ENCODE data around the gene FRMD4A.
"Not testable (repeated sequence)": the region's sequence is repeated elsewhere in the genome, so short reads cannot be mapped to it uniquely, and the experiment has no call there.

The FRMD4A gene

DNA sequence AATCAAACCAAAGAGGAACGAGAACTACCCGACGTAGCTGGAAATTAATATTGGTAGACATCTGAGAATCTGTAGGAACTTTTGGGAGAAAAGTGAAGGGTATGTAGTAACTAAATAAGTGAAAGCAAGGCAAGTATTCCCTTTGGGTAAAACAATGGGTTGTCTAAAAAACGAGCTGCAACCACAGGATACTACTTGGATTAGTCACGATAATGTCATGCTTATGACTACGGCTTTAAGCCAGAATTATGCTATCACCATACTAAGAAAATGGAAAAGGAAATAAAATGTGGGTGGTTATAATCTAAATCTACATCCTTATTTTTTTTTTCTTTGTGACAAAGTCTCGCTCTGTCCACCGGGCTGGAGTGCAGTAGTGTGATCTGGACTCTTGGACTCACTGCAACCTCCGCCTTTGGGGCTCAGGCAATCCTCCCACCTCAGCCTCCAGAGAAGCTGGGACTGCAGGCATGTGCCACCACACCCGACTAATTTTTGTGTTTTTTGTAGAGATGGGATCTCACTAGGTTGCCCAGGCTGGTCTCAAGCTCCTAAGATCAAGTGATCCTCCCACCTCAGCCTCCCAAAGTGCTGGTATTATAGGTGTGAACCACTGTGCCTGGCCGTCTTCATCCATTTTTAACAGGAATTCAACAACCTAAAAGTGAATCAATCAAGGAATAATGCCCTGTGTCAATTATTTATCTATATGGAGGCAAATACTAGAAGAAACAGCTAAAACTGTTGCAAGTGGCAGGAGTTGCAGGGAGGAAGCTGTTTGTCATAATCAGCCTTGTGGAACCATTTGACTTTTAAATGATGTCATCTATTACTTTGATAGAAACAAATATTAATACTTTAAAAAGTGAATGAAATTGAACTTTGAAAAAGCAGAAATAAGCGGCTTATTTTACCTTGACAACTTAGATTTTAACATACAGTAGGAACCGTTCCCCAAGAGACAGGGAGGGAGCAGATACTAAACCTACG, 554.6 kb downstream of the FRMD4A start:
- H3K4me3 ChIP-seq (ENCODE audit: low read depth in 1 of 2, low read length in 2 of 2), result no peak overlapping the region
- H3K36me3 ChIP-seq (ENCODE audit: control insufficient read depth in 1 of 2, insufficient read depth in 2 of 2, low read length in 2 of 2), result peaks cover 3 to 4% of the 10 kb centered on the region in 2 donors
- no peak overlapping the region for H3K27ac ChIP-seq (ENCODE audit: low read length)
- peaks cover 0 to 3% of the 10 kb centered on the region in 2 donors for H3K9me3 ChIP-seq (ENCODE audit: control insufficient read depth in 1 of 2, low read length in 2 of 2)
- H3K4me1 ChIP-seq (ENCODE audit: control insufficient read depth in 1 of 2, insufficient read depth in 2 of 2, low read length in 2 of 2), result peaks cover 0 to 5% of the 10 kb centered on the region in 2 donors
- H3K27me3 ChIP-seq (ENCODE audit: low read depth, low read length), result no peaks in the 10 kb centered on the region

DNA sequence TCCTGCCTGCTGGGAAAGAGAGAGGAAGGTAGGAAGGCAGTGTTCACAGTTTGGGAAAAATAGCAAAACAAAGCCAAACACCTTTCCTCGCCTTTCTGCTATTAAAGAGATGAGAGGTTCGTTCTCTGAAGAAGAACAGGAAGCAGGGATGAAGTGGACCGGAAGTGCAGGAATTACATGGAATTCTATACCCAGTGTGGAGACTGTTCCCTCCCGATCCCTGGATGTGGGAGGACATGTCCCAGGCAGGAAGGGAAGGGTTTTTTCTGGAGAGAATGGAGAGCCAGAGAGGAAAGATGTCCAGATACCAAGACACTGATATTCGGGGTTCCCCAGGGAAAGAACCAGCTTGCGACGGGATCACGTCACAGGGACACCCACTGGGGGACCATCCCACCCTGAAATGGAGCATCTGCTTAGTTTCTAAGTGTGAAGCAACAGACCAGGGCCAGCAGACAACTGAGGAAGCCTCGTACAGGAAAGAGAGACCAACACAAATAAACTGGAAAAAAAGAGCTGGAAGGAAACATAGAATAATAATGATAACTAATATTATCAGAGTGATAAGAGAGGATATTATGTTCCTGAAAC, 556.3 kb downstream of the FRMD4A start:
- H3K4me1 ChIP-seq (ENCODE audit: control insufficient read depth in 1 of 2, insufficient read depth in 2 of 2, low read length in 2 of 2), result peaks cover 0 to 5% of the 10 kb centered on the region in 2 donors
- peaks cover 3 to 4% of the 10 kb centered on the region in 2 donors for H3K36me3 ChIP-seq (ENCODE audit: control insufficient read depth in 1 of 2, insufficient read depth in 2 of 2, low read length in 2 of 2)

DNA sequence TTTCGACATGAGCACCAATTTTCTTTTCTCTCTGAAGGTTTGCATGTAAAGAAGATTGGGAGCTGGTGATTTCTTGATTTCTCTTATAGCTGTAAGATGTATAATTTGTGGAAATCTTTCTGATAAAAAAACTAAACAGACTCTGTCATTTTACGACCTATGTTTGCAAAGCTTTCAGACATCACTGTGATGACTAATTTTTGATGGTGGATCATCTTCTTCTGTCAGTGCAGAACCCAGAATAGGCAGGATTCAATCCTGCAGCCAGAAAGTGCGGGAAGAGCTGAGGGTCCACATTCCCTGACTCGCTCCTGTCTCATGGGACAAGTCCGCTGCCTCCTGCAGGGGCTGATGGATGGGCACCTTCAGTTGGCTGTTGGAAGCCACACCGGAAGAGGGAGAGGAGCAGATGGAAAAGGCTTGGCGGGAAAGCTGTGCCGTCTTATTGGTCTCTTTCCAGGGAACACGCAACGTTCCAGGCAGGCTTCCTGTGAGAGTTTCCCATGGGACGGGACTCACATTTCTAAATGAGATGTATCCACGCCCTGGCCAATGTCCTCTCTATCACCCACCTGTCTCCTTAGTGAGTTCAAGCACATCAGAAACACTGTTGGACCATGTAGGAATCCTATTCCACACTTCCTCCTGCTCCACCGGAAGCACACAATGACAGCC, 557.1 kb downstream of the FRMD4A start:
- peaks cover 0 to 5% of the 10 kb centered on the region in 2 donors for H3K4me1 ChIP-seq (ENCODE audit: control insufficient read depth in 1 of 2, insufficient read depth in 2 of 2, low read length in 2 of 2)
- no peak overlapping the region for H3K27ac ChIP-seq (ENCODE audit: low read length)
- H3K27me3 ChIP-seq (ENCODE audit: low read depth, low read length), result no peaks in the 10 kb centered on the region
- H3K4me3 ChIP-seq (ENCODE audit: low read depth in 1 of 2, low read length in 2 of 2), result no peak overlapping the region
- peaks cover 0 to 3% of the 10 kb centered on the region in 2 donors for H3K9me3 ChIP-seq (ENCODE audit: control insufficient read depth in 1 of 2, low read length in 2 of 2)
- H3K36me3 ChIP-seq (ENCODE audit: control insufficient read depth in 1 of 2, insufficient read depth in 2 of 2, low read length in 2 of 2), result peaks cover 3 to 4% of the 10 kb centered on the region in 2 donors

More for the DNA sequence above, 556.3 kb downstream of the FRMD4A start:
- Histone ChIP-seq H3K27me3 (ENCODE audit: low read depth, low read length) (no peaks in the 10 kb centered on the region), H3K9me3 (ENCODE audit: control insufficient read depth in 1 of 2, low read length in 2 of 2) (peaks cover 0 to 3% of the 10 kb centered on the region in 2 donors), H3K4me3 (ENCODE audit: low read depth in 1 of 2, low read length in 2 of 2) (no peak overlapping the region), H3K27ac (ENCODE audit: low read length) (no peak overlapping the region)

DNA sequence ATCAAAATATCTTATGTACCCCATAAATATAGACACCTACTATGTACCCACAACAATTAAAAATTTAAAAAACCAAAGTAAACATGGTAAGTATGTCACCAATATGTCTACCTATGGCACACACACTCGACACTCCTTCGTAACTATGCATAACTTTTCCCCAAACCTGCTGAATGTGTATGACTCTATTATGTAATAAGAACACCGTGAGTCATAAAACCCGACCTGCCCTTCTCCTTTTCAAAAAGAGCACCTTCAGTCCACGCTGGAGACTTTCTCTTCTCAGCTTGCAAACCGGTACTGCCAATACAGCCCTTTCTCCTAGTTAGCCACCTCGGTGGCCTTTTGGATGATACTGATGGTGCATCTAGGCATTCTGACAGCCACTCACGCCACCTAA, 557.7 kb downstream of the FRMD4A start:
- no peak overlapping the region for H3K27ac ChIP-seq (ENCODE audit: low read length)
- H3K27me3 ChIP-seq (ENCODE audit: low read depth, low read length), result no peaks in the 10 kb centered on the region
- H3K9me3 ChIP-seq (ENCODE audit: control insufficient read depth in 1 of 2, low read length in 2 of 2), result peaks cover 0 to 3% of the 10 kb centered on the region in 2 donors
- H3K4me3 ChIP-seq (ENCODE audit: low read depth in 1 of 2, low read length in 2 of 2), result no peak overlapping the region
- peaks cover 3 to 4% of the 10 kb centered on the region in 2 donors for H3K36me3 ChIP-seq (ENCODE audit: control insufficient read depth in 1 of 2, insufficient read depth in 2 of 2, low read length in 2 of 2)
- peaks cover 0 to 2% of the 10 kb centered on the region in 2 donors for H3K4me1 ChIP-seq (ENCODE audit: control insufficient read depth in 1 of 2, insufficient read depth in 2 of 2, low read length in 2 of 2)

DNA sequence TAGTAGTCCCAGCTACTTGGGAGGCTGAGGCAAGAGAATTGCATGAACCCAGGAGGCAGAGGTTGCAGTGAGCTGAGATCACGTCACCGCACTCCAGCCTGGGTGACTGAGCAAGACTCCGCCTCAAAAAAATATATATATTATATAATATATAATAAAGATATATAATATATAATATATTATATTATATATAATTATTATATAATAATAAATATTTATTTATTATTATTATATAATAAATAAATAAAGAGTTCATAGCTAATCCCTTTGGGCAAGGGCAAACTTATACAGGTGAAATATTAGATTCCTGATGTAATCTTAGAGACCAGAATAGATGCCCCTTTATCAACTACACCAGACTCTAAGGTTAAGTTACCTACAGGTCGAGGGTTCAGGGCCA, 558.7 kb downstream of the FRMD4A start:
- Histone ChIP-seq H3K9me3 (ENCODE audit: control insufficient read depth in 1 of 2, low read length in 2 of 2) (peaks cover 0 to 3% of the 10 kb centered on the region in 2 donors), H3K27ac (ENCODE audit: low read length) (no peak overlapping the region), H3K4me1 (ENCODE audit: control insufficient read depth in 1 of 2, insufficient read depth in 2 of 2, low read length in 2 of 2) (peaks cover 0 to 2% of the 10 kb centered on the region in 2 donors), H3K27me3 (ENCODE audit: low read depth, low read length) (no peaks in the 10 kb centered on the region), H3K4me3 (ENCODE audit: low read depth in 1 of 2, low read length in 2 of 2) (no peak overlapping the region), H3K36me3 (ENCODE audit: control insufficient read depth in 1 of 2, insufficient read depth in 2 of 2, low read length in 2 of 2) (peaks cover 3 to 4% of the 10 kb centered on the region in 2 donors)

DNA sequence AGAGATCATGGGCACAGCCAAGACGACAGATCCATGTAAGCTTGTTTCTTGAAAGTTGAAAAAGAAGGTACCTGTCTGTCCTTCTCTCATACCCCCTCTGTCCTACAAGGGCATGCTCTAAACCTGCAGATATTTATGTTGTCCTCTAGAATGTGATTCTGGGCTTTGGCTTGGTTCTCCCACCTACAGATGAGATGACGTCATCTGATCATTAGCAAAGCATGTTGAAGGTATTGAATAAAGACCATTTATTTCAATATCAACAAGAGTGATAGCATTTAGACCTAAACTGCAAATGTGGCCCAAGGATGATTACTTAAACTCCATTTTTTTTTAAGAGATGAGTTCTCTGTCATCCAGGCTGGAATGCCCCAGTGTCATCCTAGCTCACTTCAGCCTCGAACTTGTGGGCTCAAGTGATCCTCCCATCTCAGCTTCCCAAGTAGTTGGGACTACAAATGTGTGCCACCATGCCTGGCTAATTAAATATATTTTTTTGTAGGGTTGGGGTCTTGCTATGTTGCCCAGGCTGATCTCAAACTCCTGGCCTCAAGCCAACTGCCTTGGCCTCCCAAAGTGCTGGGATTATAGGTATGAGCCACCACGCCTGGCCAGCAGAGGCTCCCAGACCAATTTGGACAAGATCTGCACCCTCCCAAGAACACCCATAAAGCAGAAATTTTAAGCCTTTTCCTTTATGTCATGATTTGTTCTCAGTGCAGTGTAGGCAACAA, 559.8 kb downstream of the FRMD4A start:
- Histone ChIP-seq H3K27me3 (ENCODE audit: low read depth, low read length) (no peaks in the 10 kb centered on the region), H3K36me3 (ENCODE audit: control insufficient read depth in 1 of 2, insufficient read depth in 2 of 2, low read length in 2 of 2) (peaks cover 3 to 4% of the 10 kb centered on the region in 2 donors), H3K9me3 (ENCODE audit: control insufficient read depth in 1 of 2, low read length in 2 of 2) (peaks cover 0 to 3% of the 10 kb centered on the region in 2 donors), H3K4me1 (ENCODE audit: control insufficient read depth in 1 of 2, insufficient read depth in 2 of 2, low read length in 2 of 2) (peaks cover 0 to 3% of the 10 kb centered on the region in 2 donors), H3K4me3 (ENCODE audit: low read depth in 1 of 2, low read length in 2 of 2) (no peak overlapping the region), H3K27ac (ENCODE audit: low read length) (no peak overlapping the region)

DNA sequence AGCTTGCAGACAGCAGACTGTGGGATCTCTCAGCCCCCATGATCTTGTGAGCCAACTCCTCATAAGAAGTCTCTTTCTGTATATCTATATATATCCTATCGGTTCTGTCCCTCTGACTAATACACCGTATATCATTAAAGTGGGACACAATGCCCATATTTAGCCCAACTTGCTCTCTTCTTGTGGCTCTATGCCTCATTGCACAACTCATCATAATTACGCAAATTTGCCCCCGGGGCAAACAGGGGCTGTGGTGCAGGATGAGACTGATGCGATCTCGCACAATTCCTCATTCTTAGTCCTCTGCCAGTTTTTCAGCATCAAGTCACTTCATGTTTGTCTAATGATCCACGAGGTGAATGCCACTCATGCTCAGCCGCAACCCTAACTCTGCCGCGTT, 560.8 kb downstream of the FRMD4A start:
- Histone ChIP-seq H3K4me1 (ENCODE audit: control insufficient read depth in 1 of 2, insufficient read depth in 2 of 2, low read length in 2 of 2) (peaks cover 0 to 9% of the 10 kb centered on the region in 2 donors), H3K4me3 (ENCODE audit: low read depth in 1 of 2, low read length in 2 of 2) (no peak overlapping the region), H3K36me3 (ENCODE audit: control insufficient read depth in 1 of 2, insufficient read depth in 2 of 2, low read length in 2 of 2) (no peaks in the 10 kb centered on the region), H3K9me3 (ENCODE audit: control insufficient read depth in 1 of 2, low read length in 2 of 2) (no peaks in the 10 kb centered on the region), H3K27ac (ENCODE audit: low read length) (no peak overlapping the region), H3K27me3 (ENCODE audit: low read depth, low read length) (no peaks in the 10 kb centered on the region)

DNA sequence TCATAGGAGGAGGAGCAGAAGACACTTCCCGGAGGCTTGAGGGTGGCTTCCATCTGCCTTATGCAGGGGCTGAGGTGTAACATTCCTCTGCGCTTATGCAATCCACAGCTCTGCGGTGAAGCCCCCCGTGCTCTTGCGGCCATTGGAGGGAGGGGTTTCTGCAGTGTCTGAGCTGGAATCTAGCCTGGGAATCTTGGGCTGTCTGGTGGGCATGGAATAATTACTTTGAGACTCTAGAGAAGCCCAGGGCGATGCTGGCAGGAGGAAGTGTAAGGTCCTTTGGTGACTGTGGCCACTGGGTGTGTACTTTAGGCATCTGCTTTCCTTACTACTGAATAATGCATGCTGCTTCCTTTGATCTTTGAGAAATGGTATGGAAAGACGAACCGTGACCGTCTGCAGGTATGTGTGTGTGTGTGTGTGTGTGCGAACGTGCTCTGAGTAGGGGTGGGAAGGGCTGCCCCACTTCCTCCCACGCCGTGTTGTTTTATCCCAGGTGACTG, 563.0 kb downstream of the FRMD4A start:
- Histone ChIP-seq H3K27ac (ENCODE audit: low read length) (no peak overlapping the region), H3K36me3 (ENCODE audit: control insufficient read depth in 1 of 2, insufficient read depth in 2 of 2, low read length in 2 of 2) (no peaks in the 10 kb centered on the region), H3K9me3 (ENCODE audit: control insufficient read depth in 1 of 2, low read length in 2 of 2) (no peaks in the 10 kb centered on the region), H3K4me1 (ENCODE audit: control insufficient read depth in 1 of 2, insufficient read depth in 2 of 2, low read length in 2 of 2) (peaks cover 0 to 9% of the 10 kb centered on the region in 2 donors), H3K4me3 (ENCODE audit: low read depth in 1 of 2, low read length in 2 of 2) (no peak overlapping the region), H3K27me3 (ENCODE audit: low read depth, low read length) (no peaks in the 10 kb centered on the region)

DNA sequence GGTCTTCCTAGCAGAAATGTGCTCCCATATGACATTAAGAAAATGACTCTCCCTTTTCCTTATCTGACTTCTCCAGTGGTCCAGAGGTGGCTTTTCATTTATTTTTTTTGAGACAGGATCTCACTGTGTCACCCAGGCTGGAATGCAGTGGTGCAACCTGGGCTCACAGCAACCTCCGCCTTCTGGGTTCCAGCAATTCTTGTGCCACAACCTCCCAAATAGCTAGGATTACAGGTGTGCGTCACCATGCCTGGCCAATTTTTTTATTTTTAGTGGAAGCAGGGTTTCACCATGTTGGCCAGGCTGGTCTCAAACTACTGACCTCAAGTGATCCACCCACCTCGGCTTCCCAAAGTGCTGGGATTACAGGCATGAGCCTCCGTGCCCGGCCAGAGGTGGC, 563.6 kb downstream of the FRMD4A start:
- not testable (repeated sequence) for H3K4me1 ChIP-seq (ENCODE audit: control insufficient read depth in 1 of 2, insufficient read depth in 2 of 2, low read length in 2 of 2); H3K9me3 ChIP-seq (ENCODE audit: control insufficient read depth in 1 of 2, low read length in 2 of 2)

DNA sequence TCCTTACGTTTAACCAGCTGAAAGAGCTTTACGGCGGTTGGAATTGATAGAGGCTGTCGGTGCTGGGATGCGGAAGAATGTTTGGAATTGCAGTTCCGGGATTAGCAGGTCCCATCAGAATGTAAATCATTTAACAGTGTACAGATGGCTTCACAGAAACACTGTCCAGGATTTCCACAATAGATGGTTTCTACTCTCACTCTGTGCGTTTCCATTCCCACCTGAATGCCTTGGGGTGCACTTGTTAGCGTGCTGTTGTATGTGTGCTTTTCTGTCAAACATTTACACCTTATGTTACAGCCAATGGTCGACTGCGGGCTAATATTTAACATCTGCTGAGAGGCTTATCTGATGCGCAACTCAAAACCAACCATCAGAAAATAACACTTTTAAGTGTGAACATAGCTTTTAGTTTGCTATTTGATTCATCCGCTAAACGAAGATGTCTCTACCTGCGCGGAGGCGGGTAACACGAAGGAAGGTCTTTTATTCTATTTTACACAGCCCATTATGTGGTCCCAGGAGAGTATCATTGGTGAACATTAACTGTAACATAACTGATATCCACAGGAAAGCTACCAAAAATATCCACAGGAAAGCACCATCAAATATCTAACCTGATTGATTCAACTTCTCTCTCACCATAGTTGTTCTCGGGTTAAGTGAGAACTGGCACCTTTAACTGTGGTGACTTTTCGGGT, 564.9 kb downstream of the FRMD4A start:
- no peaks in the 10 kb centered on the region for H3K27me3 ChIP-seq (ENCODE audit: low read depth, low read length)
- H3K36me3 ChIP-seq (ENCODE audit: control insufficient read depth in 1 of 2, insufficient read depth in 2 of 2, low read length in 2 of 2), result no peaks in the 10 kb centered on the region
- H3K4me1 ChIP-seq (ENCODE audit: control insufficient read depth in 1 of 2, insufficient read depth in 2 of 2, low read length in 2 of 2), result peaks cover 0 to 9% of the 10 kb centered on the region in 2 donors
- no peak overlapping the region for H3K27ac ChIP-seq (ENCODE audit: low read length)
- peak overlapping the region in 1 of 2 donors; percentile 33 for H3K4me3 ChIP-seq (ENCODE audit: low read depth in 1 of 2, low read length in 2 of 2)
- H3K9me3 ChIP-seq (ENCODE audit: control insufficient read depth in 1 of 2, low read length in 2 of 2), result no peaks in the 10 kb centered on the region

More for the DNA sequence above, 563.6 kb downstream of the FRMD4A start:
- not testable (repeated sequence) for H3K27me3 ChIP-seq (ENCODE audit: low read depth, low read length); H3K4me3 ChIP-seq (ENCODE audit: low read depth in 1 of 2, low read length in 2 of 2); H3K36me3 ChIP-seq (ENCODE audit: control insufficient read depth in 1 of 2, insufficient read depth in 2 of 2, low read length in 2 of 2); H3K27ac ChIP-seq (ENCODE audit: low read length)
